ENCODE data around the gene TM4SF20. TPM values are rescaled to one million over a fixed set of nuclear protein-coding genes. Genes with fewer than 3 reads are reported as not detected.

TM4SF20 gene
- total RNA-seq, 2 donors from 2014 or later, result 4.2 to 34.9 TPM

DNA sequence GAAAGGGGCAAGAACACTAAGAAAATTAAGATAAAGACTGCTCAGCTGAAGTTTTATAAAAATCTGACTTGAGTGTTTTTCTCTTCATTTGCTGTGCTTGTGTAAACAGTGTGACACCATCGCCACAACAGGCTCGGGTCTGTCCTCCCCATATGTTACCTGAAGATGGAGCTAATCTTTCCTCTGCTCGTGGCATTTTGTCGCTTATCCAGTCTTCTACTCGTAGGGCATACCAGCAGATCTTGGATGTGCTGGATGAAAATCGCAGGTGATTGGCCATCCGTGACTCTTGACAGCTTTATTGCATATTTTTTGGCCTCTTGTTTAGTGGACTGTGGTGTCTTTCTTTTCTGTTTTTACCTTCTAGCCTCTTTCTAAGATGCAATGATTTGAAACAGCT lies 32.0 kb downstream of the TM4SF20 start:
- TF ChIP-seq, protein P1, sequence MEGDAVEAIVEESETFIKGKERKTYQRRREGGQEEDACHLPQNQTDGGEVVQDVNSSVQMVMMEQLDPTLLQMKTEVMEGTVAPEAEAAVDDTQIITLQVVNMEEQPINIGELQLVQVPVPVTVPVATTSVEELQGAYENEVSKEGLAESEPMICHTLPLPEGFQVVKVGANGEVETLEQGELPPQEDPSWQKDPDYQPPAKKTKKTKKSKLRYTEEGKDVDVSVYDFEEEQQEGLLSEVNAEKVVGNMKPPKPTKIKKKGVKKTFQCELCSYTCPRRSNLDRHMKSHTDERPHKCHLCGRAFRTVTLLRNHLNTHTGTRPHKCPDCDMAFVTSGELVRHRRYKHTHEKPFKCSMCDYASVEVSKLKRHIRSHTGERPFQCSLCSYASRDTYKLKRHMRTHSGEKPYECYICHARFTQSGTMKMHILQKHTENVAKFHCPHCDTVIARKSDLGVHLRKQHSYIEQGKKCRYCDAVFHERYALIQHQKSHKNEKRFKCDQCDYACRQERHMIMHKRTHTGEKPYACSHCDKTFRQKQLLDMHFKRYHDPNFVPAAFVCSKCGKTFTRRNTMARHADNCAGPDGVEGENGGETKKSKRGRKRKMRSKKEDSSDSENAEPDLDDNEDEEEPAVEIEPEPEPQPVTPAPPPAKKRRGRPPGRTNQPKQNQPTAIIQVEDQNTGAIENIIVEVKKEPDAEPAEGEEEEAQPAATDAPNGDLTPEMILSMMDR (IDR thresholded peaks at IDR 0.05), result no peak
- no peak for DNase-seq
- Histone ChIP-seq H3K27me3 (no peaks in the 10 kb centered on the region), H3K27ac (no peak overlapping the region), H3K4me3 (no peak overlapping the region), H3K9me3 (no peaks in the 10 kb centered on the region), H3K9ac (ENCODE audit: low read depth in 2 of 2, low read length in 2 of 2) (no peak overlapping the region), H3K36me3 (no peaks in the 10 kb centered on the region), H3K4me1 (no peaks in the 10 kb centered on the region)
- intact Hi-C loops (cut with DNase I), result no loop called here

DNA sequence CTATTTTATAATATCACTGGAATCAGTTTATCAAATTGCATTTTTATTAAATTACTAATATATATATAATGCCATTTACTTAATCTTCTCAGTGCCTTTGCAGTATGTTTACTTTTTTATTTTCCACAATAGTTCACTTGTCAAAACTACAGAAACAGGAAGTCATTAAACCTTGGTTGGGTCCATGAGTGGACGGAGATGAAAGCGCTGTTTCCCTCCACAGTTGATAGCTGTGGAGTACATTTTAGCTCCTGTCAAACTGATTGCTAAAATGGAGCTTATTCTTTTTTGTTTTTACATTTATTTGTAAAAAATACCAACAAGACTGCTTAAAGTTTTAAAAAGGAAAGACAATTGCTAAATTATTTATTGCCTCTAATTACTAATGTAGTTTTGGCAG lies 34.9 kb downstream of the TM4SF20 start:
- Histone ChIP-seq H3K4me3 (no peak overlapping the region), H3K4me1 (no peaks in the 10 kb centered on the region), H3K36me3 (no peaks in the 10 kb centered on the region), H3K27ac (no peak overlapping the region), H3K9ac (ENCODE audit: low read depth in 2 of 2, low read length in 2 of 2) (no peak overlapping the region), H3K27me3 (no peaks in the 10 kb centered on the region), H3K9me3 (no peaks in the 10 kb centered on the region)
- no peak for DNase-seq
- TF ChIP-seq, protein P1 (IDR thresholded peaks at IDR 0.05), result no peak
- intact Hi-C loops (cut with DNase I), result no loop called here

- TF ChIP-seq, protein P1 (IDR thresholded peaks at IDR 0.05), result no peak
- no peak overlapping the region for H3K27ac ChIP-seq
- no peaks in the 10 kb centered on the region for H3K9me3 ChIP-seq
- H3K36me3 ChIP-seq, result no peaks in the 10 kb centered on the region
- H3K4me1 ChIP-seq, result no peaks in the 10 kb centered on the region
- H3K4me3 ChIP-seq, result no peak overlapping the region
- H3K27me3 ChIP-seq, result no peaks in the 10 kb centered on the region
- H3K9ac ChIP-seq (ENCODE audit: low read depth in 2 of 2, low read length in 2 of 2), result no peak overlapping the region
- no peak for DNase-seq
- intact Hi-C loops (cut with DNase I), result no loop called here
These were observed 37.6 kb downstream of the TM4SF20 start for GRCh38 chr2:227341553-227341952.

DNA sequence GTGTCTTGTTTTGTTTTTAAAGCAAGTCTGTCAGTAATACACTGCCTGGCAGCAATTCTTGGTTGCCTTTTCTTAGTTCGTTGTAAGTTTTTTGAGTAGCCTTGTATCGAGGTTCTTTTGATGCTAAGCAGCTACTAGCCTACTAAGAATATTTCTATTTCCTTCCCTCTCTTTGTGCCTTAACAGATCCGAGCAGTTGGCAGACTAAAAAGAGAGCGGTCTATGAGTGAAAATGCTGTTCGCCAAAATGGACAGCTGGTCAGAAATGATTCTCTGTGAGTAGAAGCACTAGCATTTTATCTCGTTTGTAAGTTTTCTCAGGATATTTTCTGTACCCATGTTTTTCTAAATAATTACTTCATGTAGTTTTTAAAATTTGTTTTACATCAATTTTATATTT lies 39.0 kb downstream of the TM4SF20 start:
- DNase-seq, result no peak
- Histone ChIP-seq H3K36me3 (no peaks in the 10 kb centered on the region), H3K9ac (ENCODE audit: low read depth in 2 of 2, low read length in 2 of 2) (no peak overlapping the region), H3K27ac (no peak overlapping the region), H3K9me3 (no peaks in the 10 kb centered on the region), H3K27me3 (no peaks in the 10 kb centered on the region), H3K4me3 (no peak overlapping the region), H3K4me1 (no peaks in the 10 kb centered on the region)
- TF ChIP-seq, protein P1 (IDR thresholded peaks at IDR 0.05), result no peak
- intact Hi-C loops (cut with DNase I), result no loop called here

- Histone ChIP-seq H3K4me1 (no peaks in the 10 kb centered on the region), H3K36me3 (no peaks in the 10 kb centered on the region), H3K4me3 (no peak overlapping the region), H3K27ac (no peak overlapping the region), H3K27me3 (no peaks in the 10 kb centered on the region), H3K9me3 (no peaks in the 10 kb centered on the region), H3K9ac (ENCODE audit: low read depth in 2 of 2, low read length in 2 of 2) (no peak overlapping the region)
- intact Hi-C loops (cut with DNase I), result no loop called here
- DNase-seq, result no peak
- TF ChIP-seq, protein P1 (IDR thresholded peaks at IDR 0.05), result no peak
These were observed 40.0 kb downstream of the TM4SF20 start for GRCh38 chr2:227339098-227339599.
